Activated CD8-positive, alpha-beta memory T cell treated with anti-CD3 and anti-CD28 coated beads, Interleukin-2, amount 50 U/mL, for 48 hours (primary cell): Measurements from ENCODE around the gene CACNG4.
"Not testable (repeated sequence)": the region's sequence is repeated elsewhere in the genome, so short reads cannot be mapped to it uniquely, and the experiment has no call there.

ENCODE experiments used
- DNase-seq: peaks from one replicate; pipeline ENCODE4 v3.0.0-alpha.2; 2020

CACNG4 gene

GRCh38 chr17:66964930-66965800 lies 658 bp downstream of the CACNG4 start:
- DNase-seq = no peak

- no peak for DNase-seq
These were observed 1.3 kb downstream of the CACNG4 start for GRCh38 chr17:66965801-66966262.

GRCh38 chr17:66966298-66966697 lies 1.8 kb downstream of the CACNG4 start:
- no peak for DNase-seq

- DNase-seq = no peak
These were observed 2.4 kb downstream of the CACNG4 start for GRCh38 chr17:66966704-66967418.

- DNase-seq = no peak
These were observed 3.5 kb downstream of the CACNG4 start for GRCh38 chr17:66967837-66968543.

GRCh38 chr17:66968916-66969315 lies 4.4 kb downstream of the CACNG4 start:
- DNase-seq = no peak

GRCh38 chr17:66970140-66970539 lies 5.6 kb downstream of the CACNG4 start:
- no peak for DNase-seq

- no peak for DNase-seq
These were observed 6.3 kb downstream of the CACNG4 start for GRCh38 chr17:66970797-66971196.

GRCh38 chr17:66971264-66971663 lies 6.8 kb downstream of the CACNG4 start:
- DNase-seq = no peak

- DNase-seq = no peak
These were observed 7.4 kb downstream of the CACNG4 start for GRCh38 chr17:66971730-66972441.

- DNase-seq = not testable (repeated sequence)
These were observed 7.9 kb downstream of the CACNG4 start for GRCh38 chr17:66972442-66972830.

GRCh38 chr17:66975188-66975587 lies 10.7 kb downstream of the CACNG4 start:
- no peak for DNase-seq

GRCh38 chr17:66975614-66976378 lies 11.3 kb downstream of the CACNG4 start:
- no peak for DNase-seq

- no peak for DNase-seq
These were observed 11.8 kb downstream of the CACNG4 start for GRCh38 chr17:66976379-66976663.

- DNase-seq = no peak
These were observed 12.3 kb downstream of the CACNG4 start for GRCh38 chr17:66976781-66977201.

GRCh38 chr17:66978514-66979061 lies 14.1 kb downstream of the CACNG4 start:
- no peak for DNase-seq

GRCh38 chr17:66980896-66981295 lies 16.4 kb downstream of the CACNG4 start:
- no peak for DNase-seq

- DNase-seq = no peak
These were observed 17.5 kb downstream of the CACNG4 start for GRCh38 chr17:66981983-66982508.

GRCh38 chr17:66983414-66984021 lies 19.0 kb downstream of the CACNG4 start:
- DNase-seq = no peak

GRCh38 chr17:66984730-66985129 lies 20.2 kb downstream of the CACNG4 start:
- DNase-seq = no peak
